HL-60 (cell line): Measurements from ENCODE around the gene IL22RA1.

Source experiments
- DNase-seq, 2 experiments: peaks; one replicate each; pipeline ENCODE4 v3.0.0-alpha.2; 2010 to 2020; ENCODE audit warnings: low read depth in 1 of 2, low spot score in 1 of 2
- H3K27ac ChIP-seq: fragments of 250-450 bp; sonication (Bioruptor Pico); replicated peaks from 2 replicates; pipeline ENCODE4 v1.5.1; 2020; ENCODE audit warnings: mild to moderate bottlenecking, moderate library complexity
- H3K27me3 ChIP-seq: fragments of 250-450 bp; sonication (Bioruptor Pico); 2 replicates; pipeline ENCODE4 v1.5.1; 2021; ENCODE audit warnings: mild to moderate bottlenecking, moderate library complexity; ENCODE audit not compliant: insufficient read depth, poor library complexity, severe bottlenecking
- H3K4me3 ChIP-seq: replicated peaks from 2 replicates; pipeline ENCODE4 v1.5.1; 2011; ENCODE audit warnings: mild to moderate bottlenecking, control low read depth, low read length; ENCODE audit not compliant: insufficient read depth
- CTCF ChIP-seq: IDR thresholded peaks from one replicate; pipeline ENCODE4 v1.5.1; 2011; ENCODE audit warnings: low read length, control low read depth, inconsistent platforms; ENCODE audit not compliant: insufficient read depth
- GABPA ChIP-seq: IDR thresholded peaks from 2 replicates; pipeline ENCODE4 v1.6.1; 2012; ENCODE audit warnings: low read depth
- POLR2AphosphoS5 ChIP-seq: IDR thresholded peaks from 2 replicates; pipeline ENCODE4 v1.6.1; 2012; ENCODE audit warnings: low read depth
- REST ChIP-seq: IDR thresholded peaks from 2 replicates; pipeline ENCODE4 v1.6.1; 2012; ENCODE audit warnings: low read depth; ENCODE audit not compliant: insufficient replicate concordance
- SPI1 ChIP-seq: IDR thresholded peaks from 2 replicates; pipeline ENCODE4 v1.6.1; 2012; ENCODE audit warnings: low read depth, mild to moderate bottlenecking, borderline replicate concordance

The IL22RA1 gene

GRCh38 chr1:24172598-24172997 is 29.7 kb upstream of the IL22RA1 start:
- TF ChIP-seq GABPA, result no peak
- TF ChIP-seq POLR2AphosphoS5, result no peak
- no peak for TF ChIP-seq REST
- no peak for TF ChIP-seq CTCF
- TF ChIP-seq SPI1, result no peak
- Histone ChIP-seq H3K27me3 (no peaks in the 10 kb centered on the region), H3K27ac (no peak overlapping the region), H3K4me3 (no peak overlapping the region)
- no peak for DNase-seq

GRCh38 chr1:24169286-24169685 is 26.3 kb upstream of the IL22RA1 start:
- Histone ChIP-seq H3K27ac (no peak overlapping the region), H3K27me3 (no peaks in the 10 kb centered on the region), H3K4me3 (no peak overlapping the region)
- no peak for DNase-seq
- TF ChIP-seq SPI1 (no peak), GABPA (no peak), POLR2AphosphoS5 (no peak), REST (no peak), CTCF (no peak)

GRCh38 chr1:24168245-24168644 is 25.3 kb upstream of the IL22RA1 start:
- no peak overlapping the region for H3K27ac ChIP-seq
- TF ChIP-seq GABPA (no peak), REST (no peak), CTCF (no peak), SPI1 (no peak), POLR2AphosphoS5 (no peak)
- DNase-seq, result no peak
- no peak overlapping the region for H3K4me3 ChIP-seq
- no peaks in the 10 kb centered on the region for H3K27me3 ChIP-seq
